ENCODE results near the gene GRIK4. TPM values are rescaled to one million over a fixed set of nuclear protein-coding genes. Genes with fewer than 3 reads are reported as not detected.

The GRIK4 gene
- polyA plus RNA-seq, 1 of the 3 experiments (the other 2 are of a cell fraction): 0.03 TPM

DNA sequence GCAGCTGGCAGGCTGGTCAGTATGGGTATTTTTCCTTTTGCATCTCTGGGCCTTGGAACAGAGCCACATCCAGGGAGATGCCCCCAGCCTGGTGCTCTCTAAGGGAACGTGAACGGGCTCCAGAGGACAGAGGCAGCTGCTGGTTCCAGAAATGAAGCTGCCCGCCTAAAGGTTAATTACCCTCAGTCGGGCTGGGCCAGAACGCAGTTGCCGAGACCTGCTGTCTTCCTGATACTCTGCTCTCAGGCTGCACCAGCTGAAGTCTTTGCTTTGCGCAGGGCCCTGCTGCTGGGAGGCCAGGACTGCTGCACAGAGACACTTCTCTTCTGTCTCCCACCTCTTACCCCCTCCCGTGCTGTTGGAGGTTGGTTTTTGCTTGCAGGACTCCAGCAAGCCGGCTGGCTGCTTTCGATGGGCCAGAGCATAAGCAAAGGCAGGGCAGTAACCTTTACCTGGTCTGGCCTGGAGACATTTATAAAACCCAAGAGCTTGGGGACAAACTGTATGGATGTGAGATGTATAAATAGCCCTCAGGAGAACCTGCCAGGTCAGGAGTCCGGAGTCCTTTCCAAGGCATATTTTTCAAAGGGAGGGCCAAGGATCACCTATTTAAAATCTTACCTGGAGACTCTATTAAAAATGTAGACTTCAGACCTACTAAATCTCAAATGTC, 197.1 kb downstream of the GRIK4 start (continued):
- TF ChIP-seq, protein P1, sequence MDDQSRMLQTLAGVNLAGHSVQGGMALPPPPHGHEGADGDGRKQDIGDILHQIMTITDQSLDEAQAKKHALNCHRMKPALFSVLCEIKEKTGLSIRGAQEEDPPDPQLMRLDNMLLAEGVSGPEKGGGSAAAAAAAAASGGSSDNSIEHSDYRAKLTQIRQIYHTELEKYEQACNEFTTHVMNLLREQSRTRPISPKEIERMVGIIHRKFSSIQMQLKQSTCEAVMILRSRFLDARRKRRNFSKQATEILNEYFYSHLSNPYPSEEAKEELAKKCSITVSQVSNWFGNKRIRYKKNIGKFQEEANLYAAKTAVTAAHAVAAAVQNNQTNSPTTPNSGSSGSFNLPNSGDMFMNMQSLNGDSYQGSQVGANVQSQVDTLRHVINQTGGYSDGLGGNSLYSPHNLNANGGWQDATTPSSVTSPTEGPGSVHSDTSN (IDR thresholded peaks at IDR 0.05): no peak
- TF ChIP-seq MXI1 (IDR thresholded peaks at IDR 0.05; ENCODE audit: low read depth, low read length): no peak
- no peak for TF ChIP-seq YY1 (IDR thresholded peaks at IDR 0.05; ENCODE audit: low read depth)
- TF ChIP-seq POLR2AphosphoS5 (IDR thresholded peaks at IDR 0.05; ENCODE audit: low read depth, low read length): no peak
- TF ChIP-seq SMC3 (IDR thresholded peaks at IDR 0.05; ENCODE audit: low read depth, low read length): no peak
- no peak for TF ChIP-seq FOXJ3 (CRISPR knock-in tag; IDR thresholded peaks at IDR 0.05)

DNA sequence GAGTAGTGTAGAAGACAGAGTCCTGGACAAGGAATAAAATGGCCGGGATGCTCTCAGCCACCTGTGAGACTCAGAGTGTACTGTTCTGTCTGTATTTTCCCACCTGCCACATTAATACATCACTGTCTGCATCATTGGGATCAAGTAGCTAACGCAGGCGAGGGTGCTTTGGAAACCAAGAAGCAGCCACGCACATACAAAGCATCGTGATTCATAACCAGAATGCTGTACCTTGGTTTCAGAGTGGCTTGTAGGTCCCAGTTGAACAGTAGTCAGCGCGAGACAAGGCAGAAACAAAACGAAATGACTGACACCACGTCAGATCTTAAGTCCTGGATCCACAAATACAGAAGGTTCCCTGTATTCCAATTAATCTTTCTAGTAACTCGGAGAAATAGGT, 198.3 kb downstream of the GRIK4 start:
- Histone ChIP-seq H2AFZ (ENCODE audit: low read depth) (no peak overlapping the region), H3K36me3 (replicated peaks in 1 of 2; ENCODE audit: control insufficient read depth in 1 of 2, insufficient read depth in 2 of 2, low read length in 1 of 2) (no peaks in the 10 kb centered on the region), H4K20me1 (ENCODE audit: insufficient read depth) (no peaks in the 10 kb centered on the region), H3K79me2 (ENCODE audit: insufficient read depth) (no peaks in the 10 kb centered on the region), H3K4me1 (ENCODE audit: control insufficient read depth in 1 of 2, insufficient read depth in 2 of 2, low read depth in 1 of 2, low read length in 1 of 2) (peaks cover 0 to 15% of the 10 kb centered on the region in 2 experiments; a peak in 1 of 4 replicates), H3K9me3 (no peaks in the 10 kb centered on the region), H3K4me3 (ENCODE audit: low read depth in 2 of 2, low read length in 1 of 2) (no peak overlapping the region), H3K9me2 (no peaks in the 10 kb centered on the region), H3K27me3 (ENCODE audit: insufficient read depth) (no peaks in the 10 kb centered on the region; the same call in 1 of the 2 replicates), H3F3A (replicated peaks; ENCODE audit: insufficient read depth) (no peaks in the 10 kb centered on the region), H3K4me2 (no peak overlapping the region), H3K9ac (no peak overlapping the region), H3K27ac (ENCODE audit: low read depth in 2 of 2, low read length in 1 of 2) (no peak overlapping the region)
- 74% methylated on average over 10 of the region's 10 CpGs for WGBS (ENCODE audit: low lambda C conversion rate)
- no peak for DNase-seq
- ChIA-PET CTCF (interaction anchor here (4.1 kb wide), 1 partner anchor 199 kb away, joined by 14 read pairs; the partner anchor contains the start of gene GRIK4), POLR2A (no interaction called here)
- no peak for TF ChIP-seq NFIC (IDR thresholded peaks at IDR 0.05; ENCODE audit: borderline replicate concordance)
- TF ChIP-seq, protein P1 (IDR thresholded peaks at IDR 0.05): no peak
- TF ChIP-seq, protein P2, sequence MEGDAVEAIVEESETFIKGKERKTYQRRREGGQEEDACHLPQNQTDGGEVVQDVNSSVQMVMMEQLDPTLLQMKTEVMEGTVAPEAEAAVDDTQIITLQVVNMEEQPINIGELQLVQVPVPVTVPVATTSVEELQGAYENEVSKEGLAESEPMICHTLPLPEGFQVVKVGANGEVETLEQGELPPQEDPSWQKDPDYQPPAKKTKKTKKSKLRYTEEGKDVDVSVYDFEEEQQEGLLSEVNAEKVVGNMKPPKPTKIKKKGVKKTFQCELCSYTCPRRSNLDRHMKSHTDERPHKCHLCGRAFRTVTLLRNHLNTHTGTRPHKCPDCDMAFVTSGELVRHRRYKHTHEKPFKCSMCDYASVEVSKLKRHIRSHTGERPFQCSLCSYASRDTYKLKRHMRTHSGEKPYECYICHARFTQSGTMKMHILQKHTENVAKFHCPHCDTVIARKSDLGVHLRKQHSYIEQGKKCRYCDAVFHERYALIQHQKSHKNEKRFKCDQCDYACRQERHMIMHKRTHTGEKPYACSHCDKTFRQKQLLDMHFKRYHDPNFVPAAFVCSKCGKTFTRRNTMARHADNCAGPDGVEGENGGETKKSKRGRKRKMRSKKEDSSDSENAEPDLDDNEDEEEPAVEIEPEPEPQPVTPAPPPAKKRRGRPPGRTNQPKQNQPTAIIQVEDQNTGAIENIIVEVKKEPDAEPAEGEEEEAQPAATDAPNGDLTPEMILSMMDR (IDR thresholded peaks at IDR 0.05): no peak

Measured in SK-N-SH (cell line).